Esophagus muscularis mucosa (tissue), 4 donors: ENCODE results near the gene UGT3A1. TPM values are rescaled to one million over a fixed set of nuclear protein-coding genes. Genes with fewer than 3 reads are reported as not detected.
"Not testable (repeated sequence)": the region's sequence is repeated elsewhere in the genome, so short reads cannot be mapped to it uniquely, and the experiment has no call there.

ENCODE experiments used
- DNase-seq: peaks from one replicate; pipeline ENCODE4 v3.0.0-alpha.2; 2017; ENCODE audit errors: extremely low spot score
- H3K27ac ChIP-seq, 4 donors: fragments of 200-600 bp; sonication (generic); replicated peaks in 1 of 4; 1 replicate in 3 of 4; 2 replicates in 1 of 4; pipeline ENCODE4 v1.5.1; 2016 to 2019; ENCODE audit warnings: mild to moderate bottlenecking in 1 of 4
- H3K27me3 ChIP-seq, 4 donors: fragments of 200-600 bp; sonication (generic); one replicate each; pipeline versions ENCODE4 v1.5.1 to v1.6.0; 2016 to 2019
- H3K36me3 ChIP-seq, 4 donors: fragments of 200-600 bp; sonication (generic); one replicate each; pipeline ENCODE4 v1.5.1; 2016 to 2019
- H3K4me1 ChIP-seq, 4 donors: fragments of 200-600 bp; sonication (generic); one replicate each; pipeline ENCODE4 v1.5.1; 2016 to 2019
- H3K4me3 ChIP-seq, 4 donors: fragments of 200-600 bp; sonication (generic); 1 replicate in 2 of 4; 2 replicates in 2 of 4; pipeline ENCODE4 v1.5.1; 2016 to 2019; ENCODE audit warnings: mild to moderate bottlenecking in 4 of 4, moderate library complexity in 1 of 4
- H3K9me3 ChIP-seq, 4 donors: fragments of 200-600 bp; sonication (generic); 1 replicate in 3 of 4; 2 replicates in 1 of 4; pipeline ENCODE4 v1.5.1; 2016 to 2019
- EP300 ChIP-seq: sonication (generic); formaldehyde crosslinking; IDR thresholded peaks from one replicate; pipeline ENCODE4 v1.6.1; 2017; ENCODE audit warnings: antibody characterized with exemption
- POLR2A ChIP-seq: fragments of 450-650 bp; IDR thresholded peaks from one replicate; pipeline ENCODE4 v1.6.1; 2017; ENCODE audit warnings: antibody characterized with exemption, moderate library complexity, mild to moderate bottlenecking, low read depth
- POLR2AphosphoS5 ChIP-seq, 2 donors: sonication (generic); formaldehyde crosslinking; IDR thresholded peaks; one replicate each; pipeline ENCODE4 v1.6.1; 2017; ENCODE audit warnings: antibody characterized with exemption in 2 of 2
- WGBS: methylation state at CpG from one replicate; pipeline ENCODE4 v1.1.5; 2018; 5-methylcytosine and 5-hydroxymethylcytosine counted together
- intact Hi-C: fragments of 100-400 bp; cut with DNase I; formaldehyde crosslinking; loops from one replicate; pipeline ENCODE4 v1.15.1; 2023
- total RNA-seq, 4 donors: library from RNA; depleted of rRNA; stranded (reverse); fragments of >200 nt; gene quantifications; one replicate each; pipeline versions ENCODE4 v1.1.0 to v1.2.1, GENCODE V29; 2016
- TF ChIP-seq, protein P1 (sequence below), 3 experiments: fragments of 200-600 bp in 2 of 3; fragments of 450-650 bp in 1 of 3; sonication (generic) in 2 of 3; IDR thresholded peaks; one replicate each; pipeline ENCODE4 v1.5.1; 2017 to 2019; ENCODE audit warnings: antibody characterized with exemption in 3 of 3, mild to moderate bottlenecking in 2 of 3, moderate library complexity in 1 of 3

Gene UGT3A1
- total RNA-seq, 4 donors from 2014 or later: not detected

DNA sequence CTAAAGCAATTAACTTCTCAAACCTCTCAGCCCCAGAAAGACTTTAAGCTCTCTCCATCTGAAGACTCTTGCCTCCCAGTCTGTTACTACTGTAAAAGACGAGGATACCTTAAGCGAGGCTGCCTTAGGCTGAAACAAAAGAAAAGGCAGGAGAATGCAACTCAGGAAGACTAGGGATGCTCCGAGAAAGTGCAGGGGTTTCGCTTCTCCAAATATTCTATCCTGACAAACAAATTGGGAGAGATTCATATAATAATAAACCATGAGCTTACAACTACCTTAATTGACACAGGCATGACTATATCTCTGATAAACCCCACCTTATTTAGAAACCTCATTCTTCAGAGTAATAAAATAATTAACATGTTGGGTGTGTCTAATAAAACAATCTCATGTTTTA, 4.9 kb upstream of the UGT3A1 start:
- intact Hi-C loops: no loop called here
- Histone ChIP-seq H3K9me3 (no peaks in the 10 kb centered on the region), H3K27me3 (peaks cover 0 to 4% (median 0%) of the 10 kb centered on the region in 4 donors), H3K4me1 (no peaks in the 10 kb centered on the region), H3K27ac (no peak overlapping the region), H3K36me3 (no peaks in the 10 kb centered on the region), H3K4me3 (no peak overlapping the region)
- no peak for DNase-seq
- WGBS: 90% methylated on average over 4 of the region's 4 CpGs
- TF ChIP-seq, protein P1, sequence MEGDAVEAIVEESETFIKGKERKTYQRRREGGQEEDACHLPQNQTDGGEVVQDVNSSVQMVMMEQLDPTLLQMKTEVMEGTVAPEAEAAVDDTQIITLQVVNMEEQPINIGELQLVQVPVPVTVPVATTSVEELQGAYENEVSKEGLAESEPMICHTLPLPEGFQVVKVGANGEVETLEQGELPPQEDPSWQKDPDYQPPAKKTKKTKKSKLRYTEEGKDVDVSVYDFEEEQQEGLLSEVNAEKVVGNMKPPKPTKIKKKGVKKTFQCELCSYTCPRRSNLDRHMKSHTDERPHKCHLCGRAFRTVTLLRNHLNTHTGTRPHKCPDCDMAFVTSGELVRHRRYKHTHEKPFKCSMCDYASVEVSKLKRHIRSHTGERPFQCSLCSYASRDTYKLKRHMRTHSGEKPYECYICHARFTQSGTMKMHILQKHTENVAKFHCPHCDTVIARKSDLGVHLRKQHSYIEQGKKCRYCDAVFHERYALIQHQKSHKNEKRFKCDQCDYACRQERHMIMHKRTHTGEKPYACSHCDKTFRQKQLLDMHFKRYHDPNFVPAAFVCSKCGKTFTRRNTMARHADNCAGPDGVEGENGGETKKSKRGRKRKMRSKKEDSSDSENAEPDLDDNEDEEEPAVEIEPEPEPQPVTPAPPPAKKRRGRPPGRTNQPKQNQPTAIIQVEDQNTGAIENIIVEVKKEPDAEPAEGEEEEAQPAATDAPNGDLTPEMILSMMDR (IDR thresholded peaks at IDR 0.05): no peak
- TF ChIP-seq POLR2A (no peak), EP300 (no peak), POLR2AphosphoS5 (IDR thresholded peaks at IDR 0.05) (no peak)

DNA sequence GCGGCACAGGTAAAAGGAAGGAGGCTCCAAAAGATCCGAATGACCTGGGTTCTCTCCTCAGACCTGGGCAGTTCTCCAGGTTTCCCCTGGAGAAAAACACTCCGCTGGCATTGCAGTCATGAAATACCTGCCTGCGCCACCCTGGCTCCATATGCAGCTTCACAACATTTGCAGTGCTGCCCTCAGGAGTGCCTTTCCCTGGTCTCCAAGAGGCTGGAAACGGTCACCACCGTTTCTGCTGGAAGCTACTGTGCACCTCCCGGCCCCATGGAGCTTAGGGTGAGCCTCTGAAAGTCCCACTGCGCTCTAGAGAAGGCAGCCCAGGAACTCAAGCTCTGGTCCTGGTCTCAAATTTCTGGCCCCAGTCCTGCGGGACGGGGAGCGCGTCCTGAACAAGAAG, 670 bp downstream of the UGT3A1 start:
- Histone ChIP-seq H3K27ac (no peak overlapping the region), H3K27me3 (peaks cover 0 to 16% (median 0%) of the 10 kb centered on the region in 4 donors), H3K4me1 (no peaks in the 10 kb centered on the region), H3K4me3 (no peak overlapping the region), H3K36me3 (no peaks in the 10 kb centered on the region), H3K9me3 (no peaks in the 10 kb centered on the region)
- intact Hi-C loops: no loop called here
- peak; percentile 70 for DNase-seq
- 38% methylated on average over 11 of the region's 12 CpGs for WGBS
- TF ChIP-seq POLR2AphosphoS5 (IDR thresholded peaks at IDR 0.05) (no peak), POLR2A (no peak), EP300 (no peak)
- TF ChIP-seq, protein P1 (IDR thresholded peaks at IDR 0.05): no peak

DNA sequence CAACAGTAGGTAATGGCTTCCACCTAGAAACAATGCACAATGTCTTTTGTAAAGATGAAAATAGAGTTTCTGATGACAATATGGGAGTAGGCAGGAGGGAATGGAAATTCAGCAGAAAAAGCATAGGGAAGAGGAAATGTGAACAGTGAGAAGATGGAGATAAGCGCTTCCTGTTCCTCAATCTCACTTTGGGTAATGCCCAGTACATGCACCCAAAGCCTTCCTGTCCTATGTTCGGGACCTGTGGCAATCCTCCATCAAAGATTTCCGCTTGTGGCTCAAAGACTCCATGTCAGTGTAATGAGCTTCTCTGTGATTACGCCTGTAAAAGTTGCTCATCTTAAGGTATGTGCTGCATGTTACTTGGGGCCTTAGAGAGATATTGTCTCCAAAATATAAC, 2.7 kb downstream of the UGT3A1 start:
- intact Hi-C loops: no loop called here
- H3K36me3 ChIP-seq: no peaks in the 10 kb centered on the region
- no peaks in the 10 kb centered on the region for H3K9me3 ChIP-seq
- no peaks in the 10 kb centered on the region for H3K4me1 ChIP-seq
- peaks cover 0 to 16% (median 0%) of the 10 kb centered on the region in 4 donors for H3K27me3 ChIP-seq
- no peak overlapping the region for H3K4me3 ChIP-seq
- TF ChIP-seq POLR2A (no peak), POLR2AphosphoS5 (IDR thresholded peaks at IDR 0.05) (no peak)
- TF ChIP-seq, protein P1 (IDR thresholded peaks at IDR 0.05): no peak
- H3K27ac ChIP-seq: no peak overlapping the region
- peak; percentile 34 for DNase-seq
- WGBS: 64% methylated on average over 4 of the region's 4 CpGs

DNA sequence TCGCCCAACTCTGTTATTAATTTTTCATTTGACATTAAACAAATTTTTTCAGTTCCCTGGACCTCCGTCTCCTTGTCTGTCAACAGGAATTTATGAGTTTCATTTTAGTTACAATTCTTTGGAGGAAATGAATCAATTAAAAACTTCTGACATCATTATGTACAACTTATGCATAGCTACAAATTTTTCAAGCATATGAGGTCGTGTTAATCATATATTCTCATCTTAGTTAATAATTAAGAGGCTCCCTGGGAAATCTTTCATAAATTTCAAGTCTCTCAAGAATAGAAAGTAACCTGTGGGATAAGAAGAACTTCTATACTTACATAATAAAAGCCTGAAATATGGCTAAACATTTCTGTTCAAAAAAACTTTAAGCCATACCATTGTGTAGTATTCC, 3.4 kb downstream of the UGT3A1 start:
- Histone ChIP-seq H3K9me3 (no peaks in the 10 kb centered on the region), H3K27me3 (peaks cover 0 to 16% (median 0%) of the 10 kb centered on the region in 4 donors), H3K4me1 (no peaks in the 10 kb centered on the region), H3K4me3 (no peak overlapping the region), H3K27ac (no peak overlapping the region), H3K36me3 (no peaks in the 10 kb centered on the region)
- intact Hi-C loops: no loop called here
- TF ChIP-seq EP300: no peak
- 50% methylated on average over 3 of the region's 3 CpGs for WGBS
- DNase-seq: no peak

- intact Hi-C loops: no loop called here
- no peak for DNase-seq
- no peak for TF ChIP-seq EP300
- TF ChIP-seq, protein P1 (IDR thresholded peaks at IDR 0.05): no peak
- H3K9me3 ChIP-seq: peaks cover 0 to 6% (median 2%) of the 10 kb centered on the region in 4 donors
- H3K27me3 ChIP-seq: no peaks in the 10 kb centered on the region
- no peaks in the 10 kb centered on the region for H3K4me1 ChIP-seq
- no peak overlapping the region for H3K27ac ChIP-seq
- H3K4me3 ChIP-seq: no peak overlapping the region
- no peaks in the 10 kb centered on the region for H3K36me3 ChIP-seq
These were observed 11.5 kb downstream of the UGT3A1 start for GRCh38 chr5:35979715-35980114.

GRCh38 chr5:35976859-35977258, 14.3 kb downstream of the UGT3A1 start:
- H3K36me3 ChIP-seq, H3K9me3 ChIP-seq, H3K27ac ChIP-seq, H3K4me1 ChIP-seq, DNase-seq, H3K4me3 ChIP-seq, intact Hi-C loops, H3K27me3 ChIP-seq: not testable (repeated sequence)
- 67% methylated on average over 3 of the region's 3 CpGs for WGBS
